Astrocyte of the cerebellum (primary cell): ENCODE data around the gene ENOX2.
"Not testable (repeated sequence)": the region's sequence is repeated elsewhere in the genome, so short reads cannot be mapped to it uniquely, and the experiment has no call there.

ENCODE experiments used
- DNase-seq: peaks from one replicate; pipeline ENCODE4 v3.0.0-alpha.2; 2011; ENCODE audit warnings: low read depth
- H3K4me3 ChIP-seq: 2 replicates; pipeline ENCODE4 v1.5.1; 2011; ENCODE audit warnings: mild to moderate bottlenecking, low read depth, low read length, moderate library complexity
- CTCF ChIP-seq: IDR thresholded peaks from 2 replicates; pipeline ENCODE4 v1.5.1; 2012; ENCODE audit warnings: low read length, low read depth, moderate library complexity, mild to moderate bottlenecking; ENCODE audit errors: missing control alignments
- in situ Hi-C: cut with HindIII; loops from 2 replicates; pipeline ENCODE4 v1.10.0; 2017; ENCODE audit warnings: low sequenced_read_pairs

The ENOX2 gene

DNA sequence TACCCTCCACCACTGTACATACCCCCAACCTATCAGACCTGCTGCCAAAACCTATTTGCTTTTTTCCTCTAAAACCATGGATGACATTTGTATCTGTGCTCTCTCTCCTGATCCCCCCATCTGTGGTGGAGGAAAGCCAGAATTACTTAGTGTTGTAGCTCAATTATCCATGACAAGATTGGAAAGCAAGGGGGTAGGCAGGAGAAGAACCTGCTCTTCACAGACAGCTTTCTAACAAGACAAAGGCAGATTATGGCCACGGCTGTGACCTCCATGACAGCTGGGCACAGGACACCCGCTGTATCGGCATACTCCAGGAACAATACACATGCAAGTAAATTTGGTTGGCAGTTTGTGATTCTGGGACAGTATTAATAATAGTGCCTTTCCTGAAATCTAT, 186.7 kb downstream of the ENOX2 start:
- in situ Hi-C loops: no loop called here
- no peak overlapping the region for H3K4me3 ChIP-seq
- TF ChIP-seq CTCF: no peak
- no peak for DNase-seq

- no peak for TF ChIP-seq CTCF
- in situ Hi-C loops: no loop called here
- no peak overlapping the region for H3K4me3 ChIP-seq
- peak; percentile 48 for DNase-seq
Measured at GRCh38 chrX:130715299-130715698, 187.7 kb downstream of the ENOX2 start.

GRCh38 chrX:130714665-130715064, 188.3 kb downstream of the ENOX2 start:
- in situ Hi-C loops: no loop called here
- DNase-seq: no peak
- no peak for TF ChIP-seq CTCF
- no peak overlapping the region for H3K4me3 ChIP-seq

DNA sequence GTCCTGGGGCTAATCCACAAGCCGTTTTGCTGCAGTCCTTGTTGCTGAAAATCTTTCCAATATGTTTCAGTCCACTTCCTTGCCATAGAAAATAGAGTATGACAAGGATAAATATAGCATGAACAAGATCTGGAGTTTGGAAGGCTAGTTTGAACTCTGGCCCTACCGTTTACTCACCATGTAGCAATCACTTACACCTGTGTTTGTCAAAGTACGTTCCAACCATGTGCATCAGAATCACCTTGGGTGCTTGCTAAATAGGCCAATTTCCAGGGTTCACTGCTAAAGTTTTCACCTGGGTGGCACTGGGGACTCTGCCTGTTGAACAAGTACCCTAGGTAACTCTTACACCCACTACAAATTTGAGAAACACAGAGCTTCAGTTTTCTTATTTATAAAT, 188.9 kb downstream of the ENOX2 start:
- no peak for TF ChIP-seq CTCF

DNA sequence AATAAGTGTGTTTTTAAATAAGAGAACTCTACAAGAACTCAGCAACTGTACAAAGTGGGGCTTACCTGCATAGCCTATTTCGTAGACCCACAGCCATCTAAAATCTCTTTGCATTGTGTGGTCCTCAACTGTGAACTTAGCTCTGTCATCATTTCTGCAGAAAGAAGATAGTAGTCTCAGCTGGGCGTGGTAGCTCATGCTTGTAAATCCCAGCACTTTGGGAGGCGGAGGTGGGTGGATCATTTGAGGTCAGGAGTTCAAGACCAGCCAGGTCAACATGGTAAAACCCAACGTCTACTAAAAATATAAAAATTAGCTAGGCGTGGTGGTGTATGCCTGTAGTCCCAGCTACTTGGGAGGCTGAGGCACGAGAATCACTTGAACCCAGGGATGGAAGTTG, 193.8 kb downstream of the ENOX2 start:
- DNase-seq, in situ Hi-C loops, H3K4me3 ChIP-seq: not testable (repeated sequence)

More for the DNA sequence above, 188.9 kb downstream of the ENOX2 start:
- no peak overlapping the region for H3K4me3 ChIP-seq
- DNase-seq: no peak
- in situ Hi-C loops: no loop called here

DNA sequence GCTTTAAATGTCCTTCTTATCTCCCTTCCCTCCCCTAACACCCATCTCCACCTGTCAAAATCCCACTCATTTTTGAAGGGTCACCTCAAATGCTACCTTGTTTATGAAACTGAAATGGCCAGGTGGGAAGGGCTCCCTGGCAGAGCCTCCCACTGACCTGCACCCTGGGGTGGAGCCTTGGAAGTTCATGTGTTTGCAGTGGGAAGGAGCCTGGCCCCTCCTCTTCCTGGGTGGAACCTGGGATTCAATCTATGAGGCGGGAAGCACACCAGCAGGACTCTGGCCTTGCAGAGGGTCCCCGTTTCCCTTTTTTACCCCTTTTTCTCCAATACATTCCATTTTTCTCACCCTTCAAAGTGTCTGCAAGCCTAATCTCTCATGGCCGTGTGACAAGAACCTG, 197.4 kb downstream of the ENOX2 start:
- in situ Hi-C loops: no loop called here
- no peak overlapping the region for H3K4me3 ChIP-seq
- TF ChIP-seq CTCF: no peak
- no peak for DNase-seq

DNA sequence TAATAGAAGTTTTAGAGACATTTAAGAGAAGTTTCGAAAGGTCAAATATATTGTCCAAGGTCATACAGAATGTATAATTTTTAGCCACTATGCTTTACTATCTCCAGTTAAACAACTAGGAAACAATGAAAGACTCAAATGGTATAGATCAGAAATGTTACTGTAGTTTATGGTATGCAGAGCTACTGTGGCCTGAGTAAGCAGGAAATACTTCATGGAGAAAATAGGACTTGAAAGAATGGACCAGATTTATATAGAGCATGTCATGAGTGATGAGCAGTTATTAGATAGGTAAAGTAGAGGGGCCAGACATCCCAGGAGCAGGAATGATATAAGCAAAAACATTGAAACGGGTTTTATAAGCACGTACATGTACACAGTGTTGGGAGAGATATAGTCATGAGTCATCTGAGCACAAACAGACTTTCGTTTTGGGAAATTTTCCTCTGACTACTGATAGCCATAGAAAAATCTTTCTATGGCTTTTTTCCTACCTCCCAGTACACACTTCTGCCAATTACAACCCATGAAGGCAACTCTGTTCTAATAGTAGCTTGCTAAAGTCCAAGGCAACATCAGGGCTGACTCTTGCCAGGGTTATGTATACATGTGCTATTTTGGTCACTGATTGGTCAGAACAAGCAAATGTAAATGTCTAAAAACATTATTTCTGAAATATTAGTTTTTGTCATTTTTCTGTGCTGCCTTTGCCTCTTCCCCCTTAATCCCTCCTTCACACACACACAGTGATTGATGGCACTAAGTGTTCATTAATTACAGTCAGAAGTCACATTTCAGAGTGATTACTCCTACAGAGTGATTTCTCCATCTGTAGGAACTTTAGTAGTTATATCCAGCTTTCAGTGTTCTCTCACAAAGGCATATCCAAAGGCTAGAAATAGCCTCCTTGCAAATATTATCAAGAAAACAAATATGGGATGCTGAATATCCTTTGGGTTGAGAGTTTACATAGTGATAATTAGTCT, 198.7 kb downstream of the ENOX2 start:
- H3K4me3 ChIP-seq: no peak overlapping the region
- in situ Hi-C loops: no loop called here
- DNase-seq: no peak
- TF ChIP-seq CTCF: no peak
